GM10847 (cell line): Measurements from ENCODE around the gene NUFIP2.

ENCODE experiments used
- POLR2A ChIP-seq: IDR thresholded peaks from 2 replicates; pipeline ENCODE4 v1.6.1; 2011; ENCODE audit not compliant: insufficient read length; ENCODE audit errors: extremely low read depth

Gene NUFIP2

DNA sequence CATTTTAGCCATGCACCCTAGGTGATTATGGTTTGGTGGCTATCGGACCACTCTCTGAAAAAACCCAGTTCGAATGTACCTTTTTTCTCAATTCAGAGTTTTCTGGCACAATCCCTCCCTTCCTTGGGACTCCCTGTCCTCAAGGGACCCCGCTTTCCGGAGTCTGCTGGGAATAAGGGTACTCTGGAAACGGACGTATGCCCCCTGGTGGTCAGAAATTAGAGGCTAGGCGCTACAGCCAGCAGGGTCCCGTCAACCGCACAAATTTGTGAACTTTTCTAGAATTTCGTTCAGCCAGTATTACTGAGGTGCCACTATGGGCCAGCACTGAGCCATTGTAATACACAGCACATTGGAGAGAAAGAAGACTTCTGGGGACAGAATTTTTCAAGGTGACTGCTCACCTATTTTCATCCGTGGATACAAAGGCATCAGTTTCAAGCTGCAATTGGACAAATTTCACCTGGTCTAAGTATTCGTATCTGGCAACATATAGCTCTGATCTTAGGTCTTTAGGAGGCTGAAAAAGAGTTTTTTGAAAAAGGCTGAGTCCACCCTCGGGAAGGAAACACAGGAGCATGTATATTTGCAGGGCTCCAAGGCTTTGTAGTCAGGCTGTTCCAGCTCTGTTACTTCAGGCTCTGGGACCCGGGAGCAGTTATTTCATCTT lies 74.4 kb downstream of the NUFIP2 start:
- TF ChIP-seq POLR2A: no peak

DNA sequence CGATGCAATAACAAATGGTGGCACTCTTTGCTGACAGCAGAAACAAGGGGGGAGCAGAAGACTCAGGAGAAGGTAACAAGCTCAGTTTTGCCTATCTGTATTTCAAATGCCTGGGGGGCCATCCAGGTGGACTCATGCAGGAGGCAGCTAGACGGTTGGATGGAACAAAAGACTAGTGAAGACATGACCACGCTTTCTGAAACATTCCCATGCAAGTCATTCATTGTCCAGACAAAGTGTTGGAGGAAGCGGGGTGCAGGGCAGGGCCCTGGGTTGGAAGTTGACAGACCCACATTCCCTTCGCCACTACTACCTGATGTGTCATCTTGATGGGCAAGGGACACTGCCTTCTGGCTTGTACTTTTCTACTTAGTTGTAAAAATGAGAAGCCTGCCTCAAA lies 77.1 kb downstream of the NUFIP2 start:
- TF ChIP-seq POLR2A: no peak

- no peak for TF ChIP-seq POLR2A
These were observed 77.8 kb downstream of the NUFIP2 start for GRCh38 chr17:29216181-29216580.

GRCh38 chr17:29215717-29216116 lies 78.2 kb downstream of the NUFIP2 start:
- no peak for TF ChIP-seq POLR2A

- TF ChIP-seq POLR2A: no peak
These were observed 78.8 kb downstream of the NUFIP2 start for GRCh38 chr17:29215174-29215573.

DNA sequence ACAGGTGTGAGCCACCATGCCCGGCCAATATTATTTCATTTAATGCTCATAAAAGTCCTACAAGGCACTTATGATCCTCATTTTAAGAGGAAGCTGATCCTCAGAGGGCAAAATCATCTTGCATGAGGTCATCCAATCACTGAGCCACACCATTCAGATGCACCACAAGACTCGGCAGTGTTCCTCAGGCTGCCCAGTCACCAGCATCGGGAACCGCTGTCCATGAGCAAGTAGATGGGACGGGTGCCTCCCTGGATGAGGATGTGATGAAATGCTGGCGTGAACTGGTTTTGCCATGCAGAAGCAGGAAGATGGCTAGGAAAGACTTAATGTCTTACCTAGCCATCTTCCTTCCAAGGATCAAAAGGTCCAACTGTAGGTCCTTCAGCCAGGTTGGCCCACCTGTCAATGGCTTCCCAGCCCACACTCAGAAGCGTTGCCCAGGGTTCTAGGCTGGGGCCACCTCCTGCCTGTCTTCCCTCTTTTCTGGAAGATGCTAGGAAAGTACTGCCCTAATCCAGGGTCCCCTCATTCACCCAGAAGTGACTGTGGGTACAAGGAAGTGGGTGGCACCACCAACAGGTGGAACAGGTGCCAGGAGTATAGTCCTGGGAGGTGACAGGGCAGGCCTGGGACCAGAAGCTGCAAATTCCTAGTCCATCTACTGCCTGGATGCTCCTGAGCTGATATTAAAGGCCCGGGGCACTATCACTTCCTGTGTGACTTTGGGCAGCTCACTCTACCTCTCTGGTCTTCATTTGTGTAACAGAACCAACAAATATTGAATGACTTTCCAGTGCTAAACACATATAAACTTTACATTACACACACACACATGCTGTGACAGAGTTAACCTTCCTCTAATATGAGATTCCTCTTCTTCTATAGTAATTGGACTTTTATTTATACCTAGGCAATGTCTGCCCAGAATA lies 79.5 kb downstream of the NUFIP2 start:
- no peak for TF ChIP-seq POLR2A

DNA sequence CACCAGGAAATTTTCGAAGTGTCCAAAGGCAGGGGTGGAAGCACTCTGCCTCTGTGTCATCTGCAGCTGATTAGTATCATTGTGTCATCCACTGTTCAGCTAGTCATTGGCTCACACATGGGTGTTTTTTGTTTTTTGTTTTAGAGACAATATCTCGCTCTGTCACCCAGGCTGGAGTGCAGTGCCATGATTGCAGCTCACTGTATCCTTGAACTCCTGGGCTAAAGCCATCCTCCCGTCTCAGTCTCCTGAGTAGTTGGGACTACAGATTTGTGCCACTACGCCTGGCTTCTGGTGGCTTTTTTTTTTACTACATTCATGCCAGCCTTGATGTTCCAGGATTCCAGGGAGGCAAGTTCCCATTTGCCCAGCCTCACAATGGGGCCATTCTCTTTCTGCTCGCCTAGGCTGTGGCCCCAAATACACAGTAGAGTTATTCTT lies 81.2 kb downstream of the NUFIP2 start:
- TF ChIP-seq POLR2A: no peak

DNA sequence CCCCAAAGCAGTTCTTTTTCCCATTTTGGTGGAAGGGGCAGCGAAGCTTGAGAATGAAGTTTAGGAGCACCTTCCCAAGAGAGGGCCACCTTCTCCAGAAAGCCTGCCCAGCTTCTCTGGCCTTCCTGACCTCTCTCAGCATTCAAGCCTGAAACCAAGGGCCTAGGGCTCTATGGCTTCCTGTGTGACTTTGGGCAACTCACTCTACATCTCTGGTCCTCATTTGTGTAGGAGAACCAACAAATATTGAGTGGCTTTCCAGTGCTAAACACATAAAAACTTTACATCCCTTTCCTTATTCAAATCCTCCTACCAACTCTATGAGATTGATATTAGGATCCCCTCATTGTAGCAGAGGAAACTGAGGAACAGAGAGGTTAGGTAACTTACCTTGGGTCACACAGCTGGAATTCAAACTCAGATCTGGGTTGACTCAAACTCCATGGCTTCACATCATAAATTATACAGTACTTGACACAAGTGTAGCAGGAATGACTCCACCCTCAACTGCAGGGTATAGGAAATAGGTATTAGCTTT lies 81.8 kb downstream of the NUFIP2 start:
- no peak for TF ChIP-seq POLR2A

DNA sequence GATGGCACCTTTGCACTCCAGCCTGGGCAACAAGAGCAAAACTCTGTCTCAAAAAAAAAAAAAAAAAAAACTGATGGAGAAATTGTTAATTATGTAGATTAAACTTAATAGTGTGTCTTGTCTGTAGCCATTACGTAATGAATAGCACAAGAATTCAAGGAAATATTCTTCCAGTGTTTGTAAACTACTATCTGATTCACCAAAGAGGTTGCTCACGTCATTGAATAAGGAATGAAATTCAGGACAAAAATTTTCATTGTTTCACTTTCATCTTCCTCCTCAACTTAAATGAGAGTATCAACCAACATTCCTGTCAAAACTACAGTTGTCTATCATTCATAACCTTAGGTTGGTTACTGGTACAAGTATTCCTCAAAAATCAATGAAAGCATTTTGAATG lies 83.1 kb downstream of the NUFIP2 start:
- TF ChIP-seq POLR2A: no peak

GRCh38 chr17:29209073-29209472 lies 84.9 kb downstream of the NUFIP2 start:
- TF ChIP-seq POLR2A: no peak

DNA sequence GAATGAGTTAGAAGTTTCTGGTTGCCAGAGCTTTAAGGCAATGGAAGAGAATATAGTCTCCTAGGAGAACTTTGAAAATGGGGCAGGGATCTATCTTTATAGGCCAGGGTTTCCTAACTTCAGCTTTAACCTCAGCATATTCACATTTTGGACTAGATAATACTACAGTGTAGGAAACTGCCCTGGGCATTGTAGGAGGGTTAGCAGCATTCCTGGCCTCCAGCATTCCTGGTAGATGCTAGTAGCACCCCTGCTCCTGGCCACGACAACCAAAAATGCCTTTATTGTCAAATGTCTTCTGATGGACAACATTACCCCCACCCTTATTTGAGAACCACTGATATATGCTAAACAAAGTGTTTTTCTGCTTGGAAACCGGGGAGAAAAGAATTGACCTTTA lies 86.0 kb downstream of the NUFIP2 start:
- TF ChIP-seq POLR2A: no peak
